ENCODE results near the gene WNT5A.

WNT5A gene

DNA sequence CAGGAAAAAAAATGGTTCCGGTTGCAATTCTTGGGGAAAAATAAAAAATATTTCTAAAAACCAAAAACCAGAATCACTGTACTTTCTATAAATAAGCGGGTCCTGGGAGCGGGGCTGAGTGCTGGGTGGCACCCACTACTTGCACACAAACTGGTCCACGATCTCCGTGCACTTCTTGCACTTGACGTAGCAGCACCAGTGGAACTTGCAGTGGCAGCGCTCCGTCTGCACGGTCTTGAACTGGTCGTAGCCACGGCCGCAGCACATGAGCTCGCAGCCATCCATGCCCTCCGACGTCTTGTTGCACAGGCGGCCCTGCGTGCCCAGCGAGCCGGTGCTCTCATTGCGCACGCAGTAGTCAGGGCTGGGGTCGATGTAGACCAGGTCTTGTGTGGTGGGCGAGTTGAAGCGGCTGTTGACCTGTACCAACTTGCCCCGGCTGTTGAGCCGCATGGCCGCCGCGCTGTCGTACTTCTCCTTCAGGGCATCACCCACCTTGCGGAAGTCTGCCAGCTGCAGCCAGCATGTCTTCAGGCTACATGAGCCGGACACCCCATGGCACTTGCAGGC lies 17.1 kb downstream of the WNT5A start:
- TF ChIP-seq, protein P1, sequence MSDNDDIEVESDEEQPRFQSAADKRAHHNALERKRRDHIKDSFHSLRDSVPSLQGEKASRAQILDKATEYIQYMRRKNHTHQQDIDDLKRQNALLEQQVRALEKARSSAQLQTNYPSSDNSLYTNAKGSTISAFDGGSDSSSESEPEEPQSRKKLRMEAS (IDR thresholded peaks at IDR 0.05) = no peak
- TF ChIP-seq, protein P2, sequence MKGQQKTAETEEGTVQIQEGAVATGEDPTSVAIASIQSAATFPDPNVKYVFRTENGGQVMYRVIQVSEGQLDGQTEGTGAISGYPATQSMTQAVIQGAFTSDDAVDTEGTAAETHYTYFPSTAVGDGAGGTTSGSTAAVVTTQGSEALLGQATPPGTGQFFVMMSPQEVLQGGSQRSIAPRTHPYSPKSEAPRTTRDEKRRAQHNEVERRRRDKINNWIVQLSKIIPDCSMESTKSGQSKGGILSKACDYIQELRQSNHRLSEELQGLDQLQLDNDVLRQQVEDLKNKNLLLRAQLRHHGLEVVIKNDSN (IDR thresholded peaks at IDR 0.05) = no peak
- TF ChIP-seq TEAD4 (IDR thresholded peaks at IDR 0.05) (no peak), EP300 (IDR thresholded peaks at IDR 0.05; ENCODE audit: borderline replicate concordance) (no peak)

DNA sequence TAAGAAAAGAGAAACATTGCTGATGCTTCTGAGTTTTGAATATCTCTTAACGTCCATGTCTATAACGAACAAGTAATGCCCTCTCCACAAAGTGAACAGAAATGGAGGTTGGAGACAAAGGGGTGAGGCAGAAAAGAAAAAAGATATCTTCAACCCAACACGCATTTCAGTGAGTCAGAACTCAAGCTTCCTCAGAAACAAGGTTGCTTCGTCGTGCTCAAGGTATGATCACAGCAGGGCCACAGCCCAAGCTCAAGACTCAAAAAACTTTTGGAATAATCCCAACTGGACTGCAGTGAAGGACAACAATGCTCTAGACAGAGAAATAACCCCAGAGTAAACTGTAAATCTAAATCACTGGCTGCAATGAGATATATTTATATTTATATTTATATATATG lies 18.9 kb downstream of the WNT5A start:
- TF ChIP-seq CEBPB (IDR thresholded peaks at IDR 0.05) (no peak), TEAD4 (IDR thresholded peaks at IDR 0.05) (no peak), NFIC (IDR thresholded peaks at IDR 0.05) (no peak), FOXM1 (IDR thresholded peaks at IDR 0.05; ENCODE audit: borderline replicate concordance, low read depth) (no peak), EGR1 (IDR thresholded peaks at IDR 0.05) (no peak), RAD21 (IDR thresholded peaks at IDR 0.05; ENCODE audit: low read depth) (no peak), EP300 (IDR thresholded peaks at IDR 0.05; ENCODE audit: borderline replicate concordance) (no peak), TCF12 (IDR thresholded peaks at IDR 0.05; ENCODE audit: low read depth) (no peak), TAF1 (IDR thresholded peaks at IDR 0.05; ENCODE audit: low read depth) (no peak), ZBTB7A (IDR thresholded peaks at IDR 0.05; ENCODE audit: low read depth) (no peak), YY1 (IDR thresholded peaks at IDR 0.05; ENCODE audit: low read depth) (no peak), CREB1 (IDR thresholded peaks at IDR 0.05; ENCODE audit: low read depth) (no peak), REST (IDR thresholded peaks at IDR 0.05; ENCODE audit: low read depth) (no peak)
- TF ChIP-seq, protein P1 (IDR thresholded peaks at IDR 0.05) = no peak
- TF ChIP-seq, protein P2 (IDR thresholded peaks at IDR 0.05) = no peak

DNA sequence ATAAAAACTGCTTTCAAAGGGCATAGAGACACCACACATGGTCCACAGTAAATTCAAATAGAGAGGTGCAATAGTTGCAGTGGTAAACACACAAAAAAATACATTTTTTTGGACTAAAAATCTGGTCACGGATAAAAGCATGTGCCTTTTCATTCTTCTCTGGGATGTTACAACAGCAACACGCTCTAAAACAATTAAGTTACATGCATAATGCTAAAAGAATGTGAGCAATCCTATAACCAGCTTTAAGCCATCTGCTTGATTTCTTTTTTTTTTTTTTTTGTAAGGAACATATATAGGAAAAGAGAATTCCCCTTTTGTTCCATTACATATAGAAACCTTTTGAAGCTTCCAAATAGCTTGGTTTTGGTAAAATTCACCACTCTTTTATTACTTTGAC lies 20.0 kb downstream of the WNT5A start:
- no peak for TF ChIP-seq TEAD4 (IDR thresholded peaks at IDR 0.05)
- no peak for TF ChIP-seq EP300 (IDR thresholded peaks at IDR 0.05; ENCODE audit: borderline replicate concordance)
- TF ChIP-seq TAF1 (IDR thresholded peaks at IDR 0.05; ENCODE audit: low read depth) = no peak
- TF ChIP-seq ZBTB7A (IDR thresholded peaks at IDR 0.05; ENCODE audit: low read depth) = no peak
- TF ChIP-seq REST (IDR thresholded peaks at IDR 0.05; ENCODE audit: low read depth) = no peak
- TF ChIP-seq FOXM1 (IDR thresholded peaks at IDR 0.05; ENCODE audit: borderline replicate concordance, low read depth) = no peak
- no peak for TF ChIP-seq YY1 (IDR thresholded peaks at IDR 0.05; ENCODE audit: low read depth)
- no peak for TF ChIP-seq RAD21 (IDR thresholded peaks at IDR 0.05; ENCODE audit: low read depth)
- TF ChIP-seq, protein P1 (IDR thresholded peaks at IDR 0.05) = no peak

DNA sequence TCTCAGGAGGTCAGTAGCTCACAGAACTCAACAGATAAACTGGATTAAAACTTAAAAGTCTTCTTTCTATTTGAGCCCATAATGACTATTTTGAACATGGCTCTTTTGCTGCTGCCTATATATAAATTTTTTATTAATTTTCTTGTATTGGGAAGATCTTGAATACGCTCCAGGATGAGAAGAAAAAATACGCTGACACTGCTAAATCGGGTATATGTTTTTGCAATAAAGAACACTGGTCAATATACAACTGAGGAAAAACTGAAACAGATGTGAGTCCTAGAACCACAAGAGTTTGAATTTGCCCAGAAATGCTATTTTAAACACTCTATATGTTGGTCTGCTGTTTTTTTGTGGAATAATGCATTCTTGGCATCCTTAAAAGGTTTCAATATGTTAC lies 20.6 kb downstream of the WNT5A start:
- no peak for TF ChIP-seq CREB1 (IDR thresholded peaks at IDR 0.05; ENCODE audit: low read depth)
- TF ChIP-seq, protein P1 (IDR thresholded peaks at IDR 0.05) = no peak
- TF ChIP-seq EP300 (IDR thresholded peaks at IDR 0.05; ENCODE audit: borderline replicate concordance) = no peak
- TF ChIP-seq, protein P2 (IDR thresholded peaks at IDR 0.05) = no peak
- TF ChIP-seq TAF1 (IDR thresholded peaks at IDR 0.05; ENCODE audit: low read depth) = no peak
- TF ChIP-seq EGR1 (IDR thresholded peaks at IDR 0.05) = no peak
- no peak for TF ChIP-seq TCF12 (IDR thresholded peaks at IDR 0.05; ENCODE audit: low read depth)
- no peak for TF ChIP-seq NFIC (IDR thresholded peaks at IDR 0.05)
- no peak for TF ChIP-seq YY1 (IDR thresholded peaks at IDR 0.05; ENCODE audit: low read depth)
- TF ChIP-seq ZBTB7A (IDR thresholded peaks at IDR 0.05; ENCODE audit: low read depth) = no peak
- TF ChIP-seq TEAD4 (IDR thresholded peaks at IDR 0.05) = no peak
- TF ChIP-seq FOXM1 (IDR thresholded peaks at IDR 0.05; ENCODE audit: borderline replicate concordance, low read depth) = no peak
- TF ChIP-seq REST (IDR thresholded peaks at IDR 0.05; ENCODE audit: low read depth) = no peak
- no peak for TF ChIP-seq RAD21 (IDR thresholded peaks at IDR 0.05; ENCODE audit: low read depth)
- no peak for TF ChIP-seq CEBPB (IDR thresholded peaks at IDR 0.05)

Data from Ishikawa (cell line).